GM19099 (cell line): ENCODE data around the gene ZNF563.

Experiments
- POLR2A ChIP-seq: IDR thresholded peaks from 3 replicates; pipeline ENCODE4 v1.6.1; 2011; ENCODE audit warnings: low read depth; ENCODE audit not compliant: insufficient read length; ENCODE audit errors: extremely low read depth

The ZNF563 gene

DNA sequence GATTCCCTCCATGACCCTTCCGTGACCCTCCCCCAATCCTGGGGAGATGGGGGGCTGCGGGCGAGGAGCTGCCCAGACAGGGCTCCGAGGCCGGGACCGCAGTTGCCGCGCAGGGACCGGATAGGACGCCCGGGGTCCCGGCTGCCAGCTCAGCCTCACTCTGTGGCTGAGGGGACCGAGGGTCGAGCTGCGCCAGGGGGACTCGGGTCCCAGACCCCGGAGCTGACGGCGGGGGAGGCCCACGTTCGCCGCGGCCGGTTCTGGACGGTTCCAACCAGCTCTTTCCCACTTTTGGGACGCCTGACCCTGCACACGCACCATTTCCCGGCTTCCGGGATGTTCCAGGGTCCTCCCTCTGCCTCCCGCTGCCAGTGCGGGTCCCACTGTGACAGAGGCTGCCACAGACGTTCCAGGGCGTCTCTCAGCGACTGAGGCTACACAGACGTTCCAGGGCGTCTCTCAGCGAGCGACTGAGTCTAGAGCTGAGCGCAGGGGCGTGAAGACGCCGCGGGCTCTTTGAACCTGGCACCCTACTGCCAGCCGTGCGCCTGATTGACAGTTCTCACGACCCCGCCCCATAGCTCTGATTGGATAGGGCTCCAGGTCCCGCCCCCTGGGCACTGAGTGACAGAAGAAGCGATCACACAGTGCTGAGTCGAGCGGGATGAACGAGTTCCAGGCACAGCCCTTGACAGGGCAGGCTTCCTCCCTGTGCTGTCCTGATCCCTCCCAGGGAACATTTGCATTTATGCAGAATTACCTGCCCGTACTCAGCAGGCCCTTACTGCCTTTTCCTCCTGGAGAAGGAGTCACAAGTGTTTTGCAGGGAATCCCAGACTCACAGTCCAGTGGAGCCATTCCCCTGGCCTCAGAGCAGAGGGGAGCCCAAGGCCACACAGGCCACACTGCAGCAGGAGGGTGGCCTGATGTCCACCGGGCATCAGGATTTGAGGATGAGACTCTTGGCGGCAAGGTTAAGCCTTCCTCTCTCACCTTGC is at the start of gene ZNF563:
Gene ZNF563, minus strand, starts transcription at position 472 of the 998 bp plus-strand sequence. Its CDS starts 151 bp downstream, at position 321.
- TF ChIP-seq POLR2A: peak; percentile 94

DNA sequence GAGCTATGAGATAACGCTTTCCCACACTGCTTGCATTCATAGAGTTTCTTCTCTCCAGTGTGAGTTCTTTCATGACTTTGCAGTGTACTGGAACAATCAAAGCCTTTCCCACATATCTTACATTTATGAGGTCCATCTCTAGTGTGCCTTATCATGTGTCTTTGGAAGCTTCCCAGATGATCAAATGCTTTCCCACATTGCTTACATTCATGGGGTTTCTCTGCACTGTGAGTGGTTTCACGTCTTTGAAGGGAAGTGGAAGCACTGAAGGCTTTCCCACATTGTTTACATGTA is 47.0 kb upstream of the ZNF563 start:
- no peak for TF ChIP-seq POLR2A

DNA sequence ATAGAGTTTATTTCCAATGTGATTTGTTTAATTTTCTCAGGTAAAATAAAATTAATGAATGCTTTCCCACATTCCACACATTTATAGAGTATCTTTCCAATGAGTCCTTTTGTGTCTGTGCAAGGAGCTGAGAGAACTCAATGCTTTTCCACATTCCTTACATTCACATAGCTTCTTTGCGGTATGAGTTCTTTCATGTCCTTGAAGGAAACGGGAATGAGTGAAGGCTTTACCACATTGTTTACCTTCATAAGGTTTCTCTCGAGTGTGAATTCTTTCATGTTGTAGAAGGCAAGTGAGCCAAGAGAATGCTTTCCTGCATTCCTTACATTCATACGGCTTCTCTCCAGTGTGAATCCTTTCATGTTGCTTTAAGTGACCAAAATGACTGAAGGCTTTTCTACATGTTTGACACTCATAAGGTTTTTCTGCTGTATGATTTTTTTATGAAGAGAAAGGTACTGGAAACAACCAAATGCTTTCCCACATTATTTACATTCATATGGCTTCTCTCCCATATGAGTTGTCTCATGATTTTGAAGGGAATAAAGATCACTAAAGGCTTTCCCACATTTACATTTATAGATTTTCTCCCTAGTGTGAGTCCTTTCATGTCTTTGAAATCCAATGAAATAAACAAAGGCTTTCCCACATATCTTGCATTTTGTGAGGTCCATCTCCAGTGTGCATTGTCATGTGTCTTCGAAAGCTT is 46.5 kb upstream of the ZNF563 start:
- TF ChIP-seq POLR2A: no peak

DNA sequence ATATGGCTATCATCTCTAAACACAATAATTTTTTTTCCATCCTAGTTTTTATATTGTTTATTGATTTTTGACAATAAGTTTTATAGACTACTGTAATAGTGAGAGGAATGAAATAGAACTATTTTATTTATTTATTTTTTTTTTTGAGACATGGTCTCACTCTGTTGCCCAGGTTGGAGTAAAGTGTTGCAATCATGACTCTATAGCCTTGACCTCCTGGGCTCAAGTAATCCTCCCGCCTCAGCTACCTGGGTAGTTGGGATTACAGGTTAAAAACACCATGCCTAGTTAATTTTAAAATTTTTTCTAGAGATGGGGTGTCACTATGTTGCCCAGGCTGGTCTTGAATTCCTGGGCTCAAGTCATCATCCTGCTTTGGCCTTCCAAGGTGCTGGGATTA is 40.6 kb upstream of the ZNF563 start:
- TF ChIP-seq POLR2A: no peak

DNA sequence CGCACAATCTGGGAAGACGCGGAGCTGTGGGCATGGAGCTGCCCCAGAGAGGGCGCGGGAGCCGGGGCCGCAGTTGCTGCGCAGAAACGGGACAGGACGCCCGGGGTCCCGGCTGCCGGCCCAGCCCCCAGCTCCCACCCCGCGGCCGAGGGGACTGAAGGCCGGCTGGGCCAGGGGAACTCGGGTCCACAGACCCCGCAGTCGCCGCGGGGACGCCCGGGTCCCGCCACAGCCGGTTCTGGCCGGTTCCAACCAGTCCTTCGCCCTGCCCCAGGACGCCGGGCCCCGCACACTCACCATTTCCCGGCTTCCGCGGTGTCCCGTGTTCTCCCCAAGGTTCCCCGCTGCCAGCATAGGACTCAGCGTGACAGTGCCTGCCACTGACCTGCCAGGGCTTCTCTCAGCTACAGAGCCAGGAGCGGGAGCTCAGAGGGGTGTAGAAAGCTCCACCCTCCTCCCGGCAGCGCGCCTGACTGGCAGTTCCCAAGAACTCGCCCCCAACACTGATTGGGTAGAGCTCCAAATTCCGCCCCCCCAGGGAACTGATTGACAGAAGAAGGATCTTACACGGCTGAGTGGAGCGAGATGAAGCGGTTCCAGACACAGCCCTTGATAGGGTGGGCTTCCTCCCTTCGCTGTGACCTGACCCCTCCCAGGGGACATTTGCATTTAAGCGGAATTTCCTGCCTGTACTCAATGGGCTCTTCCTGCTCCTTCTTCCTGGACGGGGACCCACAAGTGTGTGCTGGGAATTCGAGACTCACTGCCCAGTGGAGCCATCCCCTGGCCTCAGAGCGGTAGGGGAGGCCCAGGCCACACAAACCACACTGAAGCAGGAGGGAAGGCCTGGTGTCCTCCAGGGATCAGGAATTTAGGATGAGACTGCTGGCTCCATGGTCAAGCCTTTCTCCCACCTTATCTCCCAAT is 32.1 kb upstream of the ZNF563 start, which contains the start of gene ZNF442:
Gene ZNF442, minus strand, starts transcription at position 448 of the 927 bp plus-strand sequence. CDS start 2,052 bp downstream, outside the sequence.
- TF ChIP-seq POLR2A: peak; percentile 86

DNA sequence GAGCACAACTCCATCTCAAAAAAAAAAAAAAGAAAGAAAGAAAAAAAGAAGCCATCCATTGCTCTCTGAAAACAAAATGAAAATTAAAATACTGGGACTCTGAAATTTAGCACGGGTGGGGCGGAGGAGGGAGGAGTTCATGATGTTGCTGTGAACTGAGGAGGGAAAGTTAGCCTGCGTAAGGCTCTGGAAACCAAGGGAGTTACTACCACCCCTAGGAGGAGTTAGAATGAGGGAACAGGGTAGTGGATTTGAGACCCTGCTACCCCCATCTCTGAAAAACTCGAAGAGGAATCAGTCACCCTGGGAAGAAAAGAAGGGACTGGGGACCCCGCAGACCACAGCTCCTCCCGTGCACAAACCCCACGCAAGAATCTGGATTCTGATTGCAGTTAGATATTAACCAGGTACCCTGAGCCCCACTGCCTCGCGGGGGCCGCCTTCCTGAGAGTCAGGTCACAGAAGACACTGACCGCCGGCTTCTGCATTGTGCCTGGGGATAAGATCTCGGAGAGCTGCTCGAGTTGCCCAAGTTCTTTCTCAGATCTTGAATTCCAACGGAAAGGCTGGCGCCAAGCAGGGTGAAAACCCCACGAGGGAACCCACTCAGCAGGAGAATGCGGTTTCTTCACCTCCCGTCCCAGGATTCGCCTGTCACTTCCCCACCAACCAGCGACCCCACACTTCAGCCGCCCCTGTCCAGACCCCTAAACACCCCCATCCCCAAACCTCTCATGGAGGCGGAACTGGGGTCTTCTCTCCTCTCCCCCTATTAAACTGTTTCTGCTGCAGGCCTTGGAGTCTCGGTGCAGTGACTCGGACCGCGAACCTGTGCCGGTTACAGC is 31.2 kb upstream of the ZNF563 start:
- TF ChIP-seq POLR2A: no peak

DNA sequence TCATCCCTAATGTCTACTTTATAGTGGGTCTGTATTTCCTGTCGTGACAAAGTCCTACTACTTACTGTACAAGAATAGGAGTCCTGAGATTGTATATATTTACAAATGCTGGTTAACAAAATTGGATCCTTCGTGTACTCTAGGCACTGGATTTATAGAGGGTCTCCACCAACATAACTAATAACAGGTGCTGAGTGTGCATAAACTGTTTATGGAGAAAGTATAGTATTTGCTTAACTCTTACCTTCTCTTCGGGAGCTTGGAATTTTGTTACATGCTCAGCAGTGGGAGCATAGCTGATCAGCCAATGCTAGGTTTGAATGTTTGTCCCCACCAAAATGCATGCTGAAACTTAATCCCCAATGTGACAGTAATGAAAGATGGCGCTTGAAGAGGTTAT is 19.9 kb upstream of the ZNF563 start:
- no peak for TF ChIP-seq POLR2A

DNA sequence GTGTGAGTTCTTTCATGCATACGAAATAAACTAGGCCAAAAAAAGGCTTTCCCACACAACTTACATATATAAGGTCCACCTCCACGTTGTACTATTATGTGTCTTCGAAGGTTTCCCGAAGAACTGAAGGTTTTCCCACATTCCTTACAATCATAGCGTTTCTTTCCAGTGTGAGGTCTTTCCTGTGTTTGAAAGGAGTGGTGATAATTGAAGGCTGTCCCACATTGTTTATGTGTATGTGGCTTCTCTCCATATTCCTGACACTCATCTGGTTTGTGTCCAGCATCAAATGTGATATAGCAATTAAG is 17.4 kb upstream of the ZNF563 start:
- TF ChIP-seq POLR2A: no peak

DNA sequence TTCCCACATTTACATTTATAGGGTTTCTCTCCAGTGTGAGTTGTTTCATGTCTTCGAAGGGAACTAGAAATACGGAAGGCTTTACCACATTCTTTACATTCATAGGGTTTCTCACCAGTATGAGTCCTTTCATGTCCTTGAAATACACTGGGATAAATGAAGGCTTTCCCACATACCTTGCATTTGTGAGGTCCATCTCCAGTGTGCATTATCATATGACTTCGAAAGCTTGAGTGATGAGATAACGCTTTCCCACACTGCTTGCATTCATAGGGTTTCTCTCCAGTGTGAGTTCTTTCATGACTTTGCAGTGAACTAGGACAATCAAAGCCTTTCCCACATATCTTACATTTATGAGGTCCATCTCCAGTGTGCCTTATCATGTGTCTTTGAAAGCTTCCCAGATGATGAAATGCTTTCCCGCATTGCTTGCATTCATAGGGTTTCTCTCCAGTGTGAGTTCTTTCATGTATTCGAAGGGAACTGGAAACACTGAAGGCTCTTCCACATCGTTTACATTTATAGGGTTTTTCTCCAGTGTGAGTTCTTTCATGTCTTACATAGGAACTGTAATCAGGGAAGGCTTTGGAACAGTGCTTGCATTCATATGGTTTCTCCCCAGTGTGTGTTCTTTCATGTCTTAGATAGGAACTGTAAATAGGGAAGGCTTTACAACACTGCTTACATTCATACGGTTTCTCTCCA is 16.9 kb upstream of the ZNF563 start:
- no peak for TF ChIP-seq POLR2A

DNA sequence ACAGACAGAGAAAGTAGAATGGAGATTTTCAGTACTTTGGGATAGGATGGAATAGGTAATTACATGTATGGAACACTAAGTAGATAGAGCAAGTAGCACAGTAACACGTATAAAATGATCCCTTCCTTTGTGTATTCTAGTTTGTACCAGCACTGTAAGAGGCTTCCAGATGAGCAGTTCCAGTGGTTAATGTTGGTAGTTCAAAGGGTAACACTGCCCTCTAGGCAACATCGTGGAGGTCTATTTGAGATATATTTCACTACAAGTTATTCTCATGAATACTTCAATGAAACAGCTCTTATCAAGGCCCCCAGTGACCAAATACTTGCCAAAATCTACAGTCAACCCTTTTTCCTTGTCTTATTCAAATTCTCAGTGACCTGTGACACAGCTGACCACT is 13.5 kb upstream of the ZNF563 start:
- TF ChIP-seq POLR2A: no peak

DNA sequence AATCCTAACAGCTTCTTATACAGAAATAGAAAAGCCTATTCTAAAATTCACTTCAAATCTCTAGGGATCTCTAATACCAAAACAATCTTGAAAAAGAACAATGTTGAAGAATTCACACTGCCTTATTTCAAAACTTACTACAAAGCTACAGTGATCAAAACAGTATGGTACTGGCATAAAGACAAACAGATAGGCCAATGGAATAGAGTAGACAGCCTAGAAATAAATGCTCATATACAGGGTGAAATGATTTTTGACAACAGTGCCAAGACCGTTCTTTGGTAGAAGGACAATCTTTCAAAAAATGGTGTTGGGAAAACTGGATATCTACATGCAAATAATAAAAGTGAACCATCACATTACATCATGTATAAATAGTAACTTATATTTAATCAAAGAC is 11.8 kb upstream of the ZNF563 start:
- TF ChIP-seq POLR2A: no peak

DNA sequence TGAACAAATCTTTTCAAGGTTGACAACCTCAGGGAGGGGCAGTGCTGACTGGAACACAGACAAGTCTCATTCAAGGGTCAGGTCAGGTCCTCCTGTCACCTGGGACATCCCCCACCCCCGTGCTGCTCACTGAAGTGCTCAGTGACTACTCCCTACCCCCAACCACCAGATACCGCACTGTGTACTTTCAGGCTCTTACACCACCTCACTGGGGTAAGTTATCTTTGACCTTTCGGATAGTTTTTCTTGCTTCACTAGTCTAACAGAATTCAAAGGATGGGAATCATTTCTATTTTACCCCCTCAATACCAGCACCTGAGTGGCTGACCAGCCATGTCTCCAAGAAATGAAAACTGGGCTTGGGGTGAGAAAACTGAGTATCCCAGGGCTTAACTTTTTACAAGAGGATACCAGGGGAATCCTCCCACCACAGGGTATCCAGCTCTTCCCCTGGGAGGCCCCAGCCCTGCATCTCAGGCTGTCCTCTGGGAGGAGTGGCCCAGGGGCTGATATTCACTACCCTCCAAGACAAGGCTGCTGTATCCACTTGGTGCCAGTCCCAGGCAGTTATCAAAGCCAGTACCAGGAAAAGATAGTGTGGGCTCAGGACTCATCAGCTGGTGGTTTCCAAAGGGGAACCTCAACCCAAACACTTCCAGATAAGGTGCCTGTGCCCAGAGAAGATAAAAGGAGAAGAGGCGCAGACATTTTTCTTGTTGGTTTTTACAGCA is 2.1 kb downstream of the ZNF563 start:
- TF ChIP-seq POLR2A: peak; percentile 1

DNA sequence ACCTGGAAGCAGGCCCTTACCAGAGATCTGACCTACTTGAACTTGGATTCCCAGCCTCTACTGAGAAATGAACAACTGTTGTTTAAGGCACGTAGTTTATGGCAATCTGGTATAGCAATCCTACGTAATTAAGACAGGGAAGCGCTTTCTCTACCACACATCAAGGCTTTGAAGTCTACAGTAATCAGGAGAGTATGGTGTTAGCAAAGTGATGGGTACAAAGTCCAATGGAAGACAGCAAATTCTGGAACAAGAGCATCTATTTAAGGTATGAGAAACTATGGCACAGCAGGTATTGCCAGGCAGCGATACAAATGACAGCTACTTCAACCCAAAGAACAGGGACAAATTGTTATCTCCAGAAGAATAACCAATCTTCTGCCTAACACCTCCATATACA is 3.1 kb downstream of the ZNF563 start:
- no peak for TF ChIP-seq POLR2A
